HL-60/S4 (cell line): ENCODE measurements around the gene LY6G6D.

Experiments used
- in situ Hi-C: fragments of 300-500 bp; cut with MboI; formaldehyde crosslinking; loops from 2 replicates; pipeline ENCODE4 v1.14.3; 2022; ENCODE audit warnings: low sequenced_read_pairs

Gene LY6G6D

GRCh38 chr6:31733734-31734133 lies 18.6 kb downstream of the LY6G6D start:
- in situ Hi-C loops = no loop called here

- in situ Hi-C loops = no loop called here
These were observed 19.2 kb downstream of the LY6G6D start for GRCh38 chr6:31734247-31734820.

- in situ Hi-C loops = no loop called here
These were observed 19.8 kb downstream of the LY6G6D start for GRCh38 chr6:31734821-31735406.

GRCh38 chr6:31736021-31736767 lies 21.0 kb downstream of the LY6G6D start, which contains the start of gene CLIC1:
Gene CLIC1, minus strand, starts transcription at chr6:31736530. Its CDS starts 230 bp downstream, at chr6:31736300.
- in situ Hi-C loops = no loop called here

GRCh38 chr6:31736768-31737314 lies 21.7 kb downstream of the LY6G6D start:
- in situ Hi-C loops = no loop called here

- in situ Hi-C loops = no loop called here
These were observed 22.3 kb downstream of the LY6G6D start for GRCh38 chr6:31737315-31737990.

- in situ Hi-C loops = no loop called here
These were observed 23.1 kb downstream of the LY6G6D start for GRCh38 chr6:31737991-31738979.

GRCh38 chr6:31739639-31740396 lies 24.7 kb downstream of the LY6G6D start, which contains the start of gene MSH5:
Gene MSH5, plus strand, starts transcription at chr6:31740005. Its CDS starts 462 bp downstream, at chr6:31740467.
- in situ Hi-C loops = no loop called here

- in situ Hi-C loops = no loop called here
These were observed 25.5 kb downstream of the LY6G6D start for GRCh38 chr6:31740397-31741223.

GRCh38 chr6:31741815-31742214 lies 26.7 kb downstream of the LY6G6D start:
- in situ Hi-C loops = no loop called here

GRCh38 chr6:31742894-31743293 lies 27.7 kb downstream of the LY6G6D start:
- in situ Hi-C loops = no loop called here

GRCh38 chr6:31744422-31744821 lies 29.3 kb downstream of the LY6G6D start:
- in situ Hi-C loops = no loop called here

GRCh38 chr6:31749301-31750036 lies 34.3 kb downstream of the LY6G6D start:
- in situ Hi-C loops = no loop called here

GRCh38 chr6:31750411-31751022 lies 35.4 kb downstream of the LY6G6D start:
- in situ Hi-C loops = no loop called here

- in situ Hi-C loops = no loop called here
These were observed 37.7 kb downstream of the LY6G6D start for GRCh38 chr6:31752739-31753319.

- in situ Hi-C loops = no loop called here
These were observed 43.1 kb downstream of the LY6G6D start for GRCh38 chr6:31758281-31758680.

- in situ Hi-C loops = no loop called here
These were observed 45.6 kb downstream of the LY6G6D start for GRCh38 chr6:31760790-31761189.
